Panc1 (cell line): ENCODE results near the gene ZNF689.

ENCODE experiments used
- POLR2AphosphoS5 ChIP-seq: IDR thresholded peaks from 2 replicates; pipeline ENCODE4 v1.6.1; 2012; ENCODE audit warnings: mild to moderate bottlenecking, low read depth, low read length, moderate library complexity
- TF ChIP-seq, protein P1 (sequence below): fragments of 450-650 bp; IDR thresholded peaks from 2 replicates; pipeline ENCODE4 v1.5.1; 2017; ENCODE audit warnings: mild to moderate bottlenecking
- TF ChIP-seq, protein P2 (sequence below), 2 experiments: IDR thresholded peaks; 2 replicates each; pipeline ENCODE4 v1.6.1; 2011 to 2012; ENCODE audit warnings: low read depth in 2 of 2, control low read depth in 1 of 2, low read length in 1 of 2, mild to moderate bottlenecking in 1 of 2, moderate library complexity in 1 of 2; ENCODE audit not compliant: insufficient read depth in 1 of 2

DNA sequence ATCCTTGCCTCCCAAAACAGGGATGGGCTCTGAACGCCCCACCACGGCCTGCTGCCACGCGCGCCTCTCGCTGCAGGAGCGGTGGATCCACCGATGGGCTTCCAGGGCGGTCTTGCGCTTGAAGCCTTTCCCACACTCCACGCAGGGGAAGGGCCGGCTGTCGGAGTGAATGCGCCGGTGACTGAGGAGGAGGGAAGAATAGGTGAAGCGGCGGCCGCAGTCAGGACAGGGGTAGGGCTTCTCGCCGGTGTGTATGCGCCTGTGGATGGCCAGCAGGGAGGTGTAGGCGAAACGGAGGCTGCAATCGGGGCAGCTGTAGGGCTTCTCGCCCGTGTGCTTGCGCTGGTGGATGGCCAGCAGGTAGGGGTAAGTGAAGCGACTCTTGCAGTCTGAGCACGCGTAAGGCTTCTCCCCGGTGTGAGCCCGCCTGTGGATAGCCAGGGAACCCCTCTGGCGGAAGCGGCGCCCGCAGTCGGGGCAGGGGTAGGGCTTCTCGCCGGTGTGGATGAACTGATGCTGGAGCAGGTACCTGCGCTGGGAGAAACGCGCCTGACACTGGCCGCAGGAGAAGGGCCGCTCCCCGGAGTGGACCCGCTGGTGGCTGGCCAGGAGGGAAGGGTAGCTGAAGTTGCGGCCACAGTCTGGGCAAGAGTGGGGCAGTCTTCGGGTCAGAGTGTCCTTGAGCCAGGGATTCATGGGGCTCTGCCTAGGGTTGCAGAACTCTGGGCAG lies 27.4 kb downstream of the ZNF689 start:
- TF ChIP-seq, protein P1, sequence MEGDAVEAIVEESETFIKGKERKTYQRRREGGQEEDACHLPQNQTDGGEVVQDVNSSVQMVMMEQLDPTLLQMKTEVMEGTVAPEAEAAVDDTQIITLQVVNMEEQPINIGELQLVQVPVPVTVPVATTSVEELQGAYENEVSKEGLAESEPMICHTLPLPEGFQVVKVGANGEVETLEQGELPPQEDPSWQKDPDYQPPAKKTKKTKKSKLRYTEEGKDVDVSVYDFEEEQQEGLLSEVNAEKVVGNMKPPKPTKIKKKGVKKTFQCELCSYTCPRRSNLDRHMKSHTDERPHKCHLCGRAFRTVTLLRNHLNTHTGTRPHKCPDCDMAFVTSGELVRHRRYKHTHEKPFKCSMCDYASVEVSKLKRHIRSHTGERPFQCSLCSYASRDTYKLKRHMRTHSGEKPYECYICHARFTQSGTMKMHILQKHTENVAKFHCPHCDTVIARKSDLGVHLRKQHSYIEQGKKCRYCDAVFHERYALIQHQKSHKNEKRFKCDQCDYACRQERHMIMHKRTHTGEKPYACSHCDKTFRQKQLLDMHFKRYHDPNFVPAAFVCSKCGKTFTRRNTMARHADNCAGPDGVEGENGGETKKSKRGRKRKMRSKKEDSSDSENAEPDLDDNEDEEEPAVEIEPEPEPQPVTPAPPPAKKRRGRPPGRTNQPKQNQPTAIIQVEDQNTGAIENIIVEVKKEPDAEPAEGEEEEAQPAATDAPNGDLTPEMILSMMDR: no peak
- TF ChIP-seq, protein P2, sequence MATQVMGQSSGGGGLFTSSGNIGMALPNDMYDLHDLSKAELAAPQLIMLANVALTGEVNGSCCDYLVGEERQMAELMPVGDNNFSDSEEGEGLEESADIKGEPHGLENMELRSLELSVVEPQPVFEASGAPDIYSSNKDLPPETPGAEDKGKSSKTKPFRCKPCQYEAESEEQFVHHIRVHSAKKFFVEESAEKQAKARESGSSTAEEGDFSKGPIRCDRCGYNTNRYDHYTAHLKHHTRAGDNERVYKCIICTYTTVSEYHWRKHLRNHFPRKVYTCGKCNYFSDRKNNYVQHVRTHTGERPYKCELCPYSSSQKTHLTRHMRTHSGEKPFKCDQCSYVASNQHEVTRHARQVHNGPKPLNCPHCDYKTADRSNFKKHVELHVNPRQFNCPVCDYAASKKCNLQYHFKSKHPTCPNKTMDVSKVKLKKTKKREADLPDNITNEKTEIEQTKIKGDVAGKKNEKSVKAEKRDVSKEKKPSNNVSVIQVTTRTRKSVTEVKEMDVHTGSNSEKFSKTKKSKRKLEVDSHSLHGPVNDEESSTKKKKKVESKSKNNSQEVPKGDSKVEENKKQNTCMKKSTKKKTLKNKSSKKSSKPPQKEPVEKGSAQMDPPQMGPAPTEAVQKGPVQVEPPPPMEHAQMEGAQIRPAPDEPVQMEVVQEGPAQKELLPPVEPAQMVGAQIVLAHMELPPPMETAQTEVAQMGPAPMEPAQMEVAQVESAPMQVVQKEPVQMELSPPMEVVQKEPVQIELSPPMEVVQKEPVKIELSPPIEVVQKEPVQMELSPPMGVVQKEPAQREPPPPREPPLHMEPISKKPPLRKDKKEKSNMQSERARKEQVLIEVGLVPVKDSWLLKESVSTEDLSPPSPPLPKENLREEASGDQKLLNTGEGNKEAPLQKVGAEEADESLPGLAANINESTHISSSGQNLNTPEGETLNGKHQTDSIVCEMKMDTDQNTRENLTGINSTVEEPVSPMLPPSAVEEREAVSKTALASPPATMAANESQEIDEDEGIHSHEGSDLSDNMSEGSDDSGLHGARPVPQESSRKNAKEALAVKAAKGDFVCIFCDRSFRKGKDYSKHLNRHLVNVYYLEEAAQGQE (IDR thresholded peaks at IDR 0.05; ENCODE audit: insufficient read depth in 1 of 2, low read depth in 2 of 2, low read length in 1 of 2): no peak
- no peak for TF ChIP-seq POLR2AphosphoS5
